Endothelial cell (in vitro differentiated cells): ENCODE data around the gene SMARCD2. TPM values are rescaled to one million over a fixed set of nuclear protein-coding genes. Genes with fewer than 3 reads are reported as not detected.

ENCODE experiments used
- DNase-seq: peaks from one replicate; pipeline ENCODE4 v3.0.0; 2021; ENCODE audit warnings: low spot score
- H3K27ac Mint-ChIP-seq: one replicate; pipeline ENCODE4 v1.8.0; 2021; ENCODE audit warnings: mixed read lengths, inconsistent platforms; ENCODE audit not compliant: unreplicated experiment
- H3K27me3 Mint-ChIP-seq: one replicate; pipeline ENCODE4 v1.8.0; 2021; ENCODE audit warnings: mild to moderate bottlenecking, moderate library complexity, mixed read lengths, inconsistent platforms; ENCODE audit not compliant: unreplicated experiment
- H3K36me3 Mint-ChIP-seq: one replicate; pipeline ENCODE4 v1.8.0; 2021; ENCODE audit warnings: mild to moderate bottlenecking, low read depth, mixed read lengths, inconsistent platforms; ENCODE audit not compliant: unreplicated experiment
- H3K4me1 Mint-ChIP-seq: one replicate; pipeline ENCODE4 v1.8.0; 2021; ENCODE audit warnings: mild to moderate bottlenecking, mixed read lengths, inconsistent platforms; ENCODE audit not compliant: unreplicated experiment
- H3K4me3 Mint-ChIP-seq: one replicate; pipeline ENCODE4 v1.8.0; 2021; ENCODE audit warnings: mild to moderate bottlenecking, mixed read lengths, inconsistent platforms; ENCODE audit not compliant: unreplicated experiment
- H3K9me3 Mint-ChIP-seq: one replicate; pipeline ENCODE4 v1.8.0; 2021; ENCODE audit warnings: mixed read lengths, inconsistent platforms; ENCODE audit not compliant: unreplicated experiment
- CTCF ChIP-seq: fragments of 200-600 bp; sonication (generic); IDR thresholded peaks from one replicate; pipeline ENCODE4 v1.5.0; 2021; ENCODE audit warnings: antibody characterized with exemption; ENCODE audit not compliant: unreplicated experiment
- total RNA-seq: library from RNA; stranded (reverse); fragmentation: NEBNext Ultra II Directional; extraction: Animal tissue kit (Norgen Biotek cat#: 25700); gene quantifications from one replicate; pipeline ENCODE4 v1.2.1, GENCODE V29; 2021; ENCODE audit not compliant: unreplicated experiment

The SMARCD2 gene
- total RNA-seq, 1 donor from 2014 or later = 57.3 TPM

DNA sequence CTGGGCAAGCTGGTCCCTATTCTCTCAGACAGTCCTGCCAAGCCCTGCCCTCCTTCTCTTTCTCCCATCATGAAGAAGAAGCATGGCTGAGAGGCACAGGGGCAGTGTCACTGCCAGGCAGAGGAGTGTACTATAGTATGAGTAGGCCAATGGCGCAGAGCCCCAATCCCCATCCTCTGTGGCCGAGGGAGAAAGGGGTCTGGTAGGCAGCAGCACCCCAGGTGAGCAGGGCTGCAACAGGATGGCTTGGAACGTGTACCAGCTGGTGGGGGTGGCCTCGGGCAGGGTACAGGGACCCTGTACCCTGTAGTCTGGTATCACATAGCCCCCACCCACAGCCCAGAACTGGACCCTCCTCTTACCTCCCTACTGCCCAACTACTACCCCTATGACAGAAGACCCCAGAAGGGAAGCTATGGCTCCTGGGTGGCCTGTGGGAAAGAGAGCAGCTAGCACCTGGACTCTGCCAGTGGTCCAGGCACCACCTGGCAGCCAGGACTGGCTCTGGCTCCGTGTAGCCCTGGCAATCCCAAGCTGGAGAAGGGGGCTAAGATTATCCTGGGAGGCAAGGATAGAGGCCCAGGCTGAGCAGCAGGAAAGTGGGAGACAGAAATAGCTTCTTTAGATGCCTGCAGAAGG is 4.4 kb downstream of the SMARCD2 start:
- Mint-ChIP-seq H3K4me1 (peaks cover 18% of the 10 kb centered on the region), H3K4me3 (no peak overlapping the region), H3K9me3 (no peaks in the 10 kb centered on the region), H3K27me3 (peaks cover 4% of the 10 kb centered on the region), H3K36me3 (peaks cover 19% of the 10 kb centered on the region), H3K27ac (no peak overlapping the region)
- no peak for TF ChIP-seq CTCF
- no peak for DNase-seq

- TF ChIP-seq CTCF = no peak
- Mint-ChIP-seq H3K9me3 (no peaks in the 10 kb centered on the region), H3K4me3 (no peak overlapping the region)
Measured at GRCh38 chr17:63837480-63837879, 5.0 kb downstream of the SMARCD2 start.

GRCh38 chr17:63836811-63837210 is 5.7 kb downstream of the SMARCD2 start:
- Mint-ChIP-seq H3K27me3 (peaks cover 6% of the 10 kb centered on the region), H3K27ac (no peak overlapping the region), H3K9me3 (no peaks in the 10 kb centered on the region), H3K36me3 (peaks cover 25% of the 10 kb centered on the region), H3K4me1 (peaks cover 17% of the 10 kb centered on the region), H3K4me3 (peak overlapping the region; percentile 68)
- no peak for DNase-seq
- no peak for TF ChIP-seq CTCF

More at GRCh38 chr17:63837480-63837879, 5.0 kb downstream of the SMARCD2 start:
- Mint-ChIP-seq H3K27ac (no peak overlapping the region), H3K4me1 (peaks cover 18% of the 10 kb centered on the region), H3K36me3 (peaks cover 19% of the 10 kb centered on the region), H3K27me3 (peaks cover 4% of the 10 kb centered on the region)
- no peak for DNase-seq

DNA sequence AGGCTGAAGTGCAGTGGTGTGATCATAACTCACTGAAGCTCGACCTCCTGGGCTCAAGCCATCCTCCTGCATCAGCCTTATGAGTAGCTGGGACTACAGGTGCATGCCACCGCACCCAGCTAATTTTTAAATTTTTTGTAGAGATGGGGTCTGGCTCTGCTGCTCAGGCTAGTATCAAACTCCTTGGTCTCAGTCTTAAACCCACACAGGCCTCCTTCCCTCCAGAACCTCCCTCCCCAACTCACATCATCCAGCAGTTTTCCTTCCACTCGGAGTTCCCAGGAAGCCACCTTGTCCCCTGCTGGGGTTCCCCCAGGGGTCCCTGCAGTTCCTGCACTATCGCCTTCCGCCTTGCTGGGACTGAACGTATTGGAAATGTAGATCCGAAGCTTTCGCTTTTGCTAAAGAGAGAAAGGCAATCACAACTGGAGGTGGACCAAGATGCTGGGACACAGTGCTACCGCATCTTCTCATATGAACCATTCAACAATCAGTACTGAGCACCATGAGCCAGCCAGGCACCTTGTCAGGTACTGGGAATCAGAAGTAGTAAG is 7.2 kb downstream of the SMARCD2 start:
- H3K4me1 Mint-ChIP-seq = peaks cover 19% of the 10 kb centered on the region
- no peak overlapping the region for H3K27ac Mint-ChIP-seq
- DNase-seq = no peak
- no peaks in the 10 kb centered on the region for H3K9me3 Mint-ChIP-seq
- no peak overlapping the region for H3K4me3 Mint-ChIP-seq
- TF ChIP-seq CTCF = no peak
- H3K27me3 Mint-ChIP-seq = peaks cover 13% of the 10 kb centered on the region
- H3K36me3 Mint-ChIP-seq = peaks cover 40% of the 10 kb centered on the region

DNA sequence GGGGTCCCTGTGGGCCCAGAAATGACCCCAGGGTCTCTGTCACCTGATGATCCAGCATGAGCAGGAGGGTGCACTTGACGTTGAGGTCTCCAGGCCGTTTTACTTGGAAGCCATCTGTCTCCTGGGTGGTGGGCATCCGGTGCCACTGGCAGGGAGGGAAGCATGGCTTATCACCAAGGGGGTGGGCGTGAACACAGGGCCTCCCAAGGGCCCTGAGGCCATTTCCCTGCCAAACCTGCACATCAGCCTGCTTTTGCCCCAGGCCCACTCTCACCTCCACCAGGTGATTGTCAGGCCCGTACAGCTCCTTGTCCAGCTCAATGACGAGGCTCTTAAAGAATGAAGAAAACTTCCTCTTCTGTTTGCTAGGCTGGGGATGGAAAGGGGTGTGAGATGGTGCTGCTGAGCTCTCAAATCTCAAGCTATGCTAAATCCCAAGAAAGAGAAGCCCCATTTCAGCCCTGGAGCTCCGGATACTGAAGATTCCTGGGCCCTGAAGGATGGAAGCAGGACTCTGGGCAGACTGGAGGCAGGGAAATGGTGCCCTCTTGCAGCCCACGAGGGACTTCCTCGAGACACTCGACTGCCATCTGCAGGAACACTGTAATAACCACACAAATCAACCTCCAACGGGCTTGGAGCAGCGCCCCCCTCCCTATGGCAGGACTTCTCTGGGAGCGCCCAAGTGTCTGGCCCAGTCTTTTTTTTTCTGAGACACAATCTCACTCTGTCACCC is 7.9 kb downstream of the SMARCD2 start:
- no peaks in the 10 kb centered on the region for H3K9me3 Mint-ChIP-seq
- peak overlapping the region; percentile 13 for H3K27ac Mint-ChIP-seq
- H3K4me3 Mint-ChIP-seq = no peak overlapping the region
- DNase-seq = peak; percentile 72
- H3K4me1 Mint-ChIP-seq = peaks cover 25% of the 10 kb centered on the region
- peaks cover 47% of the 10 kb centered on the region for H3K36me3 Mint-ChIP-seq
- no peak for TF ChIP-seq CTCF
- peaks cover 14% of the 10 kb centered on the region for H3K27me3 Mint-ChIP-seq
